Measurements from ENCODE around the gene NECTIN2. TPM values are rescaled to one million over a fixed set of nuclear protein-coding genes. Genes with fewer than 3 reads are reported as not detected.

Gene NECTIN2
- total RNA-seq, 4 donors from 2014 or later: 58.6 to 129 (median 90.2) TPM

- TF ChIP-seq CTCF (IDR thresholded peaks at IDR 0.05): no peak
- ATAC-seq (ENCODE audit: low FRiP score): peak; percentile 33
- DNase-seq (ENCODE audit: low spot score): peak; percentile 46
These were observed 1.3 kb downstream of the NECTIN2 start for GRCh38 chr19:44847144-44848035.

- DNase-seq (ENCODE audit: low spot score) (no peak), ATAC-seq (ENCODE audit: low FRiP score) (no peak)
- no peak for TF ChIP-seq CTCF (IDR thresholded peaks at IDR 0.05)
These were observed 2.1 kb downstream of the NECTIN2 start for GRCh38 chr19:44848036-44848811.

GRCh38 chr19:44848812-44849447, 2.8 kb downstream of the NECTIN2 start:
- ATAC-seq (ENCODE audit: low FRiP score): no peak
- DNase-seq (ENCODE audit: low spot score): no peak
- no peak for TF ChIP-seq CTCF (IDR thresholded peaks at IDR 0.05)

GRCh38 chr19:44850641-44851109, 4.6 kb downstream of the NECTIN2 start:
- no peak for TF ChIP-seq CTCF (IDR thresholded peaks at IDR 0.05)
- ATAC-seq (ENCODE audit: low FRiP score) (no peak), DNase-seq (ENCODE audit: low spot score) (no peak)

- DNase-seq (ENCODE audit: low spot score) (no peak), ATAC-seq (ENCODE audit: low FRiP score) (no peak)
- no peak for TF ChIP-seq CTCF (IDR thresholded peaks at IDR 0.05)
These were observed 5.3 kb downstream of the NECTIN2 start for GRCh38 chr19:44851427-44851826.

GRCh38 chr19:44855606-44856005, 9.5 kb downstream of the NECTIN2 start:
- ATAC-seq (ENCODE audit: low FRiP score) (no peak), DNase-seq (ENCODE audit: low spot score) (no peak)
- TF ChIP-seq CTCF (IDR thresholded peaks at IDR 0.05): no peak

Data from omental fat pad (tissue), 4 donors.